ENCODE results near the gene EXTL1.

Gene EXTL1

GRCh38 chr1:26022404-26022779 is 817 bp downstream of the EXTL1 start:
- peak in 1 of 51 donors; percentile 15 for DNase-seq

- no peak for DNase-seq
Observed at GRCh38 chr1:26023009-26023408, 1.4 kb downstream of the EXTL1 start.

- DNase-seq: no peak
Observed at GRCh38 chr1:26023826-26024225, 2.3 kb downstream of the EXTL1 start.

- DNase-seq: peak in 3 of 51 donors; percentile 7 to 23 (median 13)
Observed at GRCh38 chr1:26025060-26025459, 3.5 kb downstream of the EXTL1 start.

GRCh38 chr1:26025517-26025916 is 3.9 kb downstream of the EXTL1 start:
- no peak for DNase-seq

- DNase-seq: peak in 2 of 51 donors; percentile 29 to 53
Observed at GRCh38 chr1:26027716-26028489, 6.3 kb downstream of the EXTL1 start.

- DNase-seq: peak in 4 of 51 donors; percentile 31 to 52 (median 40)
Observed at GRCh38 chr1:26028490-26028980, 7.0 kb downstream of the EXTL1 start.

GRCh38 chr1:26029054-26029863 is 7.7 kb downstream of the EXTL1 start:
- DNase-seq: no peak

GRCh38 chr1:26029864-26030481 is 8.4 kb downstream of the EXTL1 start:
- DNase-seq: no peak

GRCh38 chr1:26031196-26031595 is 9.6 kb downstream of the EXTL1 start:
- DNase-seq: no peak

- no peak for DNase-seq
Observed at GRCh38 chr1:26031611-26032220, 10.1 kb downstream of the EXTL1 start.

GRCh38 chr1:26032656-26033357 is 11.2 kb downstream of the EXTL1 start:
- no peak for DNase-seq

- peak in 1 of 51 donors; percentile 16 for DNase-seq
Observed at GRCh38 chr1:26034504-26035202, 13.1 kb downstream of the EXTL1 start.

GRCh38 chr1:26035203-26035958 is 13.8 kb downstream of the EXTL1 start:
- DNase-seq: peak; percentile 41 to 95 (median 86)

- peak; percentile 21 to 87 (median 67) for DNase-seq
Observed at GRCh38 chr1:26035959-26036755, 14.6 kb downstream of the EXTL1 start.

- DNase-seq: no peak
Observed at GRCh38 chr1:26036756-26037281, 15.2 kb downstream of the EXTL1 start.

- no peak for DNase-seq
Observed at GRCh38 chr1:26037904-26038303, 16.3 kb downstream of the EXTL1 start.

GRCh38 chr1:26038477-26038876 is 16.9 kb downstream of the EXTL1 start:
- DNase-seq: no peak
